OCI-LY3 (cell line): ENCODE measurements around the gene MINK1.

Experiments
- CTCF ChIP-seq: fragments of 200-600, 300-600 bp; sonication (generic); IDR thresholded peaks from 2 replicates; pipeline ENCODE4 v1.5.1; 2014; ENCODE audit warnings: antibody characterized with exemption, low read length, low read depth
- EZH2phosphoT487 ChIP-seq: fragments of 200-600 bp; shearing (Covaris generic); IDR thresholded peaks from 2 replicates; pipeline ENCODE4 v1.6.1; 2018; ENCODE audit warnings: antibody characterized with exemption, mixed run types, low read depth

- TF ChIP-seq CTCF (no peak), EZH2phosphoT487 (no peak)
Observed at GRCh38 chr17:4856271-4856936, 23.3 kb downstream of the MINK1 start.
